Measurements from ENCODE around the gene TRIM66. TPM values are rescaled to one million over a fixed set of nuclear protein-coding genes. Genes with fewer than 3 reads are reported as not detected.

The TRIM66 gene
- total and polyA plus RNA-seq, 2 experiments from 2014 or later, result 1.0 to 3.3 TPM

DNA sequence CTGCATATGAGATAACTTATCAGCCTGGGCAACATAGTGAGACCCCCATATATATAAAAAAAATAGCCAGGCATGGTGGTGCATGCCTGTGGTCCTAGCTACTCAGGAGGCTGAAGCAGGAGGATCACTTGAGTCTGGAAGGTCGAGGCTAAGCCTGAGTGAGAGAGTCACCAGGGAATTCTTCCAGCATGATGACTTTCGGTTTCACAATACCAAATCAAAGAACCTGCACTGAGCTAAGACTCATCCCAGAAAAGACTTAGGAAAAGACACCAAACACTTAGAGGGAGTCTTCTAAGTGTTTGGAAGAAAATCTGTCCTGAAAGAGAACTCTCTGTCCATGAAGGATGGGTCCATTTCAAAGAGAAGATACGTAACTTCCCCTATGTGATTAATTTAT is 101.2 kb downstream of the TRIM66 start:
- Mint-ChIP-seq H3K9me3 (peaks cover 17% of the 10 kb centered on the region; the same call in 2 of the 3 replicates), H3K27me3 (ENCODE audit: insufficient read depth, low read depth, poor library complexity) (no peaks in the 10 kb centered on the region), H3K4me1 (peaks cover 3% of the 10 kb centered on the region; the same call in 1 of the 3 replicates), H3K27ac (no peak overlapping the region), H3K4me3 (no peak overlapping the region), H3K36me3 (ENCODE audit: low read depth) (peaks cover 14% of the 10 kb centered on the region; the same call in 2 of the 3 replicates)
- H3K27ac ChIP-seq (ENCODE audit: low read depth), result no peak overlapping the region
- no peaks in the 10 kb centered on the region for H3K27me3 ChIP-seq (ENCODE audit: insufficient read depth)
- H3K9me2 ChIP-seq (ENCODE audit: insufficient read depth), result 0 out of 2 replicates have a peak, but pooled peaks cover 4% of the 10 kb centered on the region
- no peak for DNase-seq (ENCODE audit: low spot score)
- H4K20me1 ChIP-seq (replicated peaks; ENCODE audit: insufficient read depth), result no peaks in the 10 kb centered on the region
- H3F3A ChIP-seq (replicated peaks; ENCODE audit: low read depth), result no peaks in the 10 kb centered on the region
- H3K4me1 ChIP-seq (ENCODE audit: insufficient read depth), result 0 out of 2 replicates have a peak, but pooled peaks cover 3% of the 10 kb centered on the region
- H3K79me2 ChIP-seq (replicated peaks; ENCODE audit: insufficient read depth), result no peaks in the 10 kb centered on the region; the same call in 1 of the 2 replicates
- H3K4me2 ChIP-seq, result no peak overlapping the region
- H3K36me3 ChIP-seq (ENCODE audit: insufficient read depth), result no peaks in the 10 kb centered on the region
- TF ChIP-seq POLR2AphosphoS5 (IDR thresholded peaks at IDR 0.05; ENCODE audit: low read depth) (no peak), ZNF114 (CRISPR knock-in tag; IDR thresholded peaks at IDR 0.05) (no peak), CREB1 (CRISPR knock-in tag; IDR thresholded peaks at IDR 0.05; ENCODE audit: low read depth) (no peak), EZH2 (IDR thresholded peaks at IDR 0.05; ENCODE audit: low read depth, unreplicated experiment) (no peak), ETS1 (IDR thresholded peaks at IDR 0.05) (no peak), ZNF462 (CRISPR knock-in tag; IDR thresholded peaks at IDR 0.05) (no peak), STAT1 (IDR thresholded peaks at IDR 0.05; ENCODE audit: unreplicated experiment) (no peak), EZH2phosphoT487 (IDR thresholded peaks at IDR 0.05; ENCODE audit: unreplicated experiment) (no peak), JUNB (IDR thresholded peaks at IDR 0.05; ENCODE audit: unreplicated experiment) (no peak), ZNF331 (CRISPR knock-in tag; IDR thresholded peaks at IDR 0.05; ENCODE audit: low read depth) (no peak), NANOG (IDR thresholded peaks at IDR 0.05; ENCODE audit: borderline replicate concordance) (no peak)
- TF ChIP-seq, protein P1, sequence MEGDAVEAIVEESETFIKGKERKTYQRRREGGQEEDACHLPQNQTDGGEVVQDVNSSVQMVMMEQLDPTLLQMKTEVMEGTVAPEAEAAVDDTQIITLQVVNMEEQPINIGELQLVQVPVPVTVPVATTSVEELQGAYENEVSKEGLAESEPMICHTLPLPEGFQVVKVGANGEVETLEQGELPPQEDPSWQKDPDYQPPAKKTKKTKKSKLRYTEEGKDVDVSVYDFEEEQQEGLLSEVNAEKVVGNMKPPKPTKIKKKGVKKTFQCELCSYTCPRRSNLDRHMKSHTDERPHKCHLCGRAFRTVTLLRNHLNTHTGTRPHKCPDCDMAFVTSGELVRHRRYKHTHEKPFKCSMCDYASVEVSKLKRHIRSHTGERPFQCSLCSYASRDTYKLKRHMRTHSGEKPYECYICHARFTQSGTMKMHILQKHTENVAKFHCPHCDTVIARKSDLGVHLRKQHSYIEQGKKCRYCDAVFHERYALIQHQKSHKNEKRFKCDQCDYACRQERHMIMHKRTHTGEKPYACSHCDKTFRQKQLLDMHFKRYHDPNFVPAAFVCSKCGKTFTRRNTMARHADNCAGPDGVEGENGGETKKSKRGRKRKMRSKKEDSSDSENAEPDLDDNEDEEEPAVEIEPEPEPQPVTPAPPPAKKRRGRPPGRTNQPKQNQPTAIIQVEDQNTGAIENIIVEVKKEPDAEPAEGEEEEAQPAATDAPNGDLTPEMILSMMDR (conservative IDR thresholded peaks at IDR 0.05; ENCODE audit: low read depth in 2 of 2), result no peak
- TF ChIP-seq, protein P2, sequence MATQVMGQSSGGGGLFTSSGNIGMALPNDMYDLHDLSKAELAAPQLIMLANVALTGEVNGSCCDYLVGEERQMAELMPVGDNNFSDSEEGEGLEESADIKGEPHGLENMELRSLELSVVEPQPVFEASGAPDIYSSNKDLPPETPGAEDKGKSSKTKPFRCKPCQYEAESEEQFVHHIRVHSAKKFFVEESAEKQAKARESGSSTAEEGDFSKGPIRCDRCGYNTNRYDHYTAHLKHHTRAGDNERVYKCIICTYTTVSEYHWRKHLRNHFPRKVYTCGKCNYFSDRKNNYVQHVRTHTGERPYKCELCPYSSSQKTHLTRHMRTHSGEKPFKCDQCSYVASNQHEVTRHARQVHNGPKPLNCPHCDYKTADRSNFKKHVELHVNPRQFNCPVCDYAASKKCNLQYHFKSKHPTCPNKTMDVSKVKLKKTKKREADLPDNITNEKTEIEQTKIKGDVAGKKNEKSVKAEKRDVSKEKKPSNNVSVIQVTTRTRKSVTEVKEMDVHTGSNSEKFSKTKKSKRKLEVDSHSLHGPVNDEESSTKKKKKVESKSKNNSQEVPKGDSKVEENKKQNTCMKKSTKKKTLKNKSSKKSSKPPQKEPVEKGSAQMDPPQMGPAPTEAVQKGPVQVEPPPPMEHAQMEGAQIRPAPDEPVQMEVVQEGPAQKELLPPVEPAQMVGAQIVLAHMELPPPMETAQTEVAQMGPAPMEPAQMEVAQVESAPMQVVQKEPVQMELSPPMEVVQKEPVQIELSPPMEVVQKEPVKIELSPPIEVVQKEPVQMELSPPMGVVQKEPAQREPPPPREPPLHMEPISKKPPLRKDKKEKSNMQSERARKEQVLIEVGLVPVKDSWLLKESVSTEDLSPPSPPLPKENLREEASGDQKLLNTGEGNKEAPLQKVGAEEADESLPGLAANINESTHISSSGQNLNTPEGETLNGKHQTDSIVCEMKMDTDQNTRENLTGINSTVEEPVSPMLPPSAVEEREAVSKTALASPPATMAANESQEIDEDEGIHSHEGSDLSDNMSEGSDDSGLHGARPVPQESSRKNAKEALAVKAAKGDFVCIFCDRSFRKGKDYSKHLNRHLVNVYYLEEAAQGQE (IDR thresholded peaks at IDR 0.05; ENCODE audit: unreplicated experiment), result no peak
- no peak overlapping the region for H2AFZ ChIP-seq
- ATAC-seq, result no peak
- H3K4me3 ChIP-seq, result no peak overlapping the region
